HG03108 (cell line): ENCODE data around the gene FOXD2.

Source experiments
- ATAC-seq: cut with Tn5 transposase; IDR thresholded peaks from one replicate; pipeline ENCODE4 v1.9.1; 2021; ENCODE audit warnings: moderate library complexity; ENCODE audit not compliant: unreplicated experiment

Gene FOXD2

GRCh38 chr1:47416319-47417169 is 21.3 kb upstream of the FOXD2 start:
- no peak for ATAC-seq

GRCh38 chr1:47417170-47418044 is 20.4 kb upstream of the FOXD2 start:
- no peak for ATAC-seq

GRCh38 chr1:47418122-47418521 is 19.7 kb upstream of the FOXD2 start:
- ATAC-seq, result no peak

- no peak for ATAC-seq
Observed at GRCh38 chr1:47418681-47419325, 19.0 kb upstream of the FOXD2 start.

DNA sequence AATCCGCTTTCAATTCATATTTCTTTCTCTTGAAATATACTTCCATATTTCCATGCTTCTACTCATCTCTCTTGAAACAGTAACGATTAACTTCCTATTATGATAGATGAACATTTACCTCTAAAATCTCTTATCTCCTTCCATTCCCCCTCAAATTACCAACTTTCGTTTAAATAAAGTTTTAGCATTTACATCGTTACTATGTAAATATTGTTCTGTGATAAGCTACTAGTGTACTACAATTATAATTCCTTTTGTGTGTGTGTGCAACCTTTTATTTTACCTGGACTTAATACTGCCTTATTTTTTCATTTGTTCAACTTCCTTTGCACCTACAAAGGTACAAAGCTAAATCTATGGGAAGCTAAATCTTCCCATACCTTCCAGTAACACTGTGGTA is 17.3 kb upstream of the FOXD2 start:
- ATAC-seq, result no peak

GRCh38 chr1:47423872-47424271 is 14.0 kb upstream of the FOXD2 start:
- no peak for ATAC-seq

DNA sequence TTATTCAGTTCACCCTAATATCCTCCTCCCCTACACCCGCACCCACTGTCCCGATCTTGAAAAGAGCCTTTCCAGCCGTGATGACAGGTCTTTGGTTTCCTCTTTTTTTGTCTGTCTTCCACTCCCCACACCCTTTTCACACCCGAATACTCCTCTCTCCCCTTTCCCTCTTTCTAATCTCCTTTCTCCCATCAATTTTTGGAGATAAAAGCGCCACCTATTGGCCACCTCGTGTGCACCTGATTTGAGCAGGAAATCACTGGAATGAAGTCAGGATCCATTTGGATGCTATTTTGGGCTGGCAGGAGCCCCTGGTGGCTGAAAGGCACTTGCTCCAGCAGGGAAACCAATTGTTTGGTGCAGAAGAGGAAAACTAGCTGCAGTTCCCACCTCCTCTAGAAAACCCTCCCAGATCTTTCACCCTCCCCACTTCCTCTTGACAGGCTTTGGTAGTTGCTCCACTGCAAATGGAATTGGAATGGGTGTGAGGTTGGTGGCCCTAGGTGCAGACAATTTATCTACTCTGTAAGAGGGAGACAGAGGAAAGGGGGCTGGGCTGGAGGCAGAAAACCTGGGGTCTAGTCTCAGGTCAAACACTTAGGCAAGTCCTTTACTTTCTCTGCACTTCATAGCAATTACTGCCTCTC is 13.4 kb upstream of the FOXD2 start:
- ATAC-seq, result no peak

- ATAC-seq, result no peak
Observed at GRCh38 chr1:47431534-47431933, 6.3 kb upstream of the FOXD2 start.

- no peak for ATAC-seq
Observed at GRCh38 chr1:47432071-47433036, 5.5 kb upstream of the FOXD2 start.

DNA sequence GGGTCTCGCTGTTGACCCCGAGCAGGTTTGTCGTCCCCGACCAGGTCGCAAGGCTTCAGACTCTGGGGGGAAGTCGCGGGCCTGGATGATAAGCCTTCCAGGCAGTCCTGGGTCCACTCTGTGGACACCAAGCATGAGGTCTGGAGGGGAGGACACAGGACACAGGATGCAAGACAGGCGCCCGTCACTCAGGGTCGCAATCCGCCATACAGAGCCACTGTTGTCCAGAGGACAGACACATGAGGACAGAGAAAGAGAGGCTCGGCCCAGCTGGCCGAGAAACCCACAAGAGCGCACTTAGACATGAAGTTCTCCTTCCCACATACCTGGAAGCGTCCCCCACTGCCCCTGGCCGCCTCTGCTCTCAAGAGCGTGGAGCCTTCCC is 4.8 kb upstream of the FOXD2 start:
- ATAC-seq, result no peak

GRCh38 chr1:47433477-47434050 is 4.3 kb upstream of the FOXD2 start:
- no peak for ATAC-seq

GRCh38 chr1:47434051-47434842 is 3.6 kb upstream of the FOXD2 start:
- no peak for ATAC-seq

- ATAC-seq, result no peak
Observed at GRCh38 chr1:47435506-47436303, 2.1 kb upstream of the FOXD2 start.

GRCh38 chr1:47436304-47436978 is 1.4 kb upstream of the FOXD2 start:
- peak; percentile 34 for ATAC-seq

- ATAC-seq, result peak; percentile 4
Observed at GRCh38 chr1:47436979-47437446, 831 bp upstream of the FOXD2 start.

GRCh38 chr1:47438165-47439016 is 547 bp downstream of the FOXD2 start:
- ATAC-seq, result no peak
